Stimulated activated CD4-positive, alpha-beta T cell treated with anti-CD3 and anti-CD28 coated beads, Interleukin-1b, Interleukin-23, amount 100 ng/mL, for 1 hour (primary cell): ENCODE data around the gene AUTS2.

Experiments
- DNase-seq, 2 donors: peaks; one replicate each; pipeline ENCODE4 v3.0.0-alpha.2; 2020; ENCODE audit warnings: low read depth in 2 of 2

Gene AUTS2

DNA sequence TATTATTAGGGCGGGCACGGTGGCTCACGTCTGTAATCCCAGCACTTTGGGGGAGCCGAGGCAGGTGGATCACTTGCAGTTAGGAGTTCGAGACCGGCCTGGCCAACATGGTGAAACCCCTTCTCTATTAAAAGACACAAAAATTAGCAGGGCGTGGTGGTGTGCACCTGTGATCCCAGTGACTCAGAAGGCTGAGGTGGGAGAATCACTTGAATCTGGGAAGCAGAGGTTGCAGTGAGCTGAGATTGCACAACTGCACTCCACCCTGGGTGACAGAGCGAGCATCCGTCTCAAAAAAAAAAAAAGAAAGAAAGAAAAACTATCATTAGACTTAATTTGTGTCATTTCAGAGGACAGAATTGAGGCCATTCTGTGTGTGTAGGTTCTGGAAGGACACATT, 780.9 kb downstream of the AUTS2 start:
- DNase-seq = no peak

DNA sequence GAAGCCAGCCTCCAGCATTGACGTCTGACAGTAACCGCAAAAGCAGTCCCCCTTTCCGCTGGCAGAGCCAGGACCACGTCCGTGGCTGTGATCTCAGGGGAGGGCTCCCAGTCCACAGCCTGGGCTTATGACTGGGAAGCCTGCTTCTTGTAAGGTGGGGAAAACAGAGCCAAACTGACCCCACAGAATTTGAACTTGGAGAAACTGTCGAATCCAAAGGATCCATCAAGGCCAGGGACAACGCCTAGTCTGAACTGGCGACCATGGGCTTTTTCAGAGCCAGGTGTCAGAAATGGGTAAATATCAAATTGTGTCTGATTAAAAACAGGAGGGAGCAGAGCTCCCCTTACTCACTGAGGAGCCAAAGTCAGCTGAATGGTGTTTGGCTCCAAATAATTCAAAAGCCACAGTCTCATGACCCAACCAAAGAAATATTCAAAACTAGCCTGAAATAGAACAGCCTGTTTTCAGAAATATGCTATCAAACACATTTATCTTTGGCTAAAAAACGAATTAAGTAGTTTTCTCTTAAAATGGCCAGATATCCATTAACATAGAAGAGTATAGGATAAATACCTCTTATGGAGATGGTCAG, 782.2 kb downstream of the AUTS2 start:
- DNase-seq = no peak

DNA sequence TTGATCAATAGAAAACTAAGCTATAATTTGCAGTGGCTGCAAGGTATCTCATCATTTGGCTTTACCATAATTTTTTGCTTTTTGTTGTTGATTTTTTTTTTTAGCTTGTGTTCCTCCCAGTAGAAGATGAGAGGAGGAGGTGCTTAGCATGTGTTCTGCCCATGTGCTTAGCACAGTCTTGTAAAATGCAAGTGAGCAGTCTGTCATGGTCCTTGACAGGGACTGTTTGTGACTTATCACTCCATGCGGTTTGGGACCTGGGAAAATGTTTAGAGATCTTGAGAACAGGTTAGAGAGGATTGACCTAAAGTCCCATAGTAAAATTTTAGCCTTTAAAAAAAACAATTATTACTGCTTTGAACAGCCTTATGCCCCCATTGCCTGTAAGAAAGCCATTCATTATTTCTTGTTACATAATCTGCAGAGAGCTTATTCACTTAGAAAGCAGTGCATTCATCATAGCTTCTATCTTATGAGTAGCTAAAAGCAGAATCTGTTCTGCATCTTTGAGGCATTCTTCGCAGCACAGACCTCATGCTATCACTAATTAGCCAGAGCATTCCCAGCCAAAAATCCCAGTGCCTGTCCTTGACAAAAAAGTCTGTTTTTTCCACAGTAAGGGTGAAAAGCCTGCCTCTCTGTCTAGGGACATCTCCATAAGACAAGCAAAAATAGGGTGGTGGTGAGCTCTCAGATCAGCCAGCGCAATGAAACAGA, 784.9 kb downstream of the AUTS2 start:
- DNase-seq = no peak

DNA sequence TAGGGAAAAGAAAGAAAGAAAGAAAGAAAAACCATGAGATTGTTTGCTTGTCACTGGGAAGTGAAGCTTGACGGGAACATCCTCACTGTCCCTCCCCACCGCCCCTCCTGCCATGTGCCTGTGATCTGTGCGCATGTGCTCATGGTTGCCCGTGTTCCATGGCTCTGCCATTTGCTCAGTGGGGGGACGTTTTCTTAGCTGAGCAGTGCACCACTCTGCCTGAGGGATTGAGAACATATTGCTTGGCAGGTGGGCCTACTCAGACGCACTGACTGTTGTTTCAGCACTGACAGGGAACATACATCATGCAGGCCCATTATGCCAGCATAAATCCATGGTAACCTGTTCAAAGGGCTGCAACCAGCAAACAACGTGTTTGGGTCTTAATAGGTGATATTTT, 785.7 kb downstream of the AUTS2 start:
- no peak for DNase-seq

DNA sequence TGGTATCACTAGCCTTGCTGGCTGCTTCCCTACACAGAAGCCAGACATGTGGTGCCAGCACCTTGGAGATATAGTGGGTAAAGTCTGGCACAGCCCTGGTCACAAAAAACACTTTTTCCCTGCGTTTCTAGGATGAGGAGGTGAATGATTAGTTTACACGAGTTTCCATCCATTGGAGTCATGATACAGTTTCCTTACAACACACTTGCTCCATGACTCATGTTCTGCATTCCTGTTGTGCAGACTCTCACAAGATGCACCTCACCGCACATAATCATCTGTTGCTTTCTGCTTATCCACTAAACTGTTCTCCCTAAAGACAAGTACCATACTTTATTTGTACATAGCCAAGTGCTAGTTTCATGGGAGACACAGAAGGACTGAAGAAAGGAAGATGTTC, 786.6 kb downstream of the AUTS2 start:
- no peak for DNase-seq

DNA sequence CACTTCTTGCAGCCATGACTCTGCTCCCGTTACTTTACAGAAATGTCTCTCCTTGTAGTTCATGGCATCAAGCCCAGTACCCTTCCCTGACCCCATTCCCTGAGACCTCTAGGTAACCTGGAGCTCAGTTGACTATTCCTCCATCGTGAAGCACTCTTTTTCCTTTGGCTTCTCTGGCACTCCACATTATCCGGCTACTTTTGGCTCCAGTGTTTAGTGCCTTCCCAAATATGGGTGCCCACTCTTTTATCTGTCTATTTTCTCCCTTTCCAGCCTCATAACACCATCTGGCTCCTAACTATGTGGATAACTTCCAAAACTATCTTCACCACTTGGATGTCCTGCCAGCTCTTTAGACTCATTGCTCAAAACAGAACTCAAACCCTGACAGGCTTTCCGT, 788.9 kb downstream of the AUTS2 start:
- DNase-seq = no peak

DNA sequence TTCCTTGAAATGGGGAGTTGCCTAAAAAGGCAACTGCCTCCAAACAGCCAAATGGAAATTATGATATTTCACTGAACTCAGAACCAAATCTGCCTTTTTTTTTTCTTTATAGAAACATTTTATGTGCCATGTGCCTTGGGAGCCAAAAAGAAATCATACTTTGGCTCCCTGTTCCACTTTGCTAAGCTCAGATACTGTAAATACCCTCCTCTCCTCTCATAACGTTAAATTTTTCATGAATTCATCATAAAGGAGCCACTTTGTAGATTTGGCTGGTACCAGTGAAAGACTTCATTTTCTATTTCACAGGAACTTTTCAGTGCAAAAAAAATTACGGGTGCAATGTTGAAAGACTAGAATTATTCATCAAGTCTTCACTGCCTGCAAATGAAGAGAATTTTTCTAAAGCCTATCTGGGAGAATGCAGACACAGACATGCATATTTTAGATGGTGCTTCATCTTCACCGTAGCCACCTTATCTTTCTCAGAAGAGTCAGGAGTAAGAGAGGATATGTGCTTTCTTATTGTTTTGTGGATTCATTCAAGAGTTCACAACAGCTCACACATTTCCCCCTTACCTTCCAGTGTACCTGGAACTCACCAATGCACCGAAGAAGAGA, 791.4 kb downstream of the AUTS2 start:
- no peak for DNase-seq

DNA sequence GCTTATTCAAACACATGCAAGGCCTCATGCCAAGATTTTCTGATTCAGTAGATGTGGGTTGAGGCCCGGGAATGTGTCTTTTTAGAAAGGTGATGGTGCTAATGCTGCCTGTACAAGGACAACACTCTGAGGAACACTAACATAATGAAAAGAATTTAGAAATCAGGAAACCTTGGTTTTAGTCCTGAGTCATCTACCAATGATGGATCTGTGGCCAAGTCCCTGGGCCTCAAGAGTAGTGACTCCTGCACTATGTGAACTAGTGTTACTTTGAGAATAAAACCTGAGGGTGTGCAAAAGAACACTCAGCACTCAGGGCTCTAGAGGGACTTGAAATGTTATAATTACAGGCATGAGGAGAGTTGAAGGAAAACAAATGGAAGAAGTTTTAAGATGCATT, 792.0 kb downstream of the AUTS2 start:
- DNase-seq = no peak

DNA sequence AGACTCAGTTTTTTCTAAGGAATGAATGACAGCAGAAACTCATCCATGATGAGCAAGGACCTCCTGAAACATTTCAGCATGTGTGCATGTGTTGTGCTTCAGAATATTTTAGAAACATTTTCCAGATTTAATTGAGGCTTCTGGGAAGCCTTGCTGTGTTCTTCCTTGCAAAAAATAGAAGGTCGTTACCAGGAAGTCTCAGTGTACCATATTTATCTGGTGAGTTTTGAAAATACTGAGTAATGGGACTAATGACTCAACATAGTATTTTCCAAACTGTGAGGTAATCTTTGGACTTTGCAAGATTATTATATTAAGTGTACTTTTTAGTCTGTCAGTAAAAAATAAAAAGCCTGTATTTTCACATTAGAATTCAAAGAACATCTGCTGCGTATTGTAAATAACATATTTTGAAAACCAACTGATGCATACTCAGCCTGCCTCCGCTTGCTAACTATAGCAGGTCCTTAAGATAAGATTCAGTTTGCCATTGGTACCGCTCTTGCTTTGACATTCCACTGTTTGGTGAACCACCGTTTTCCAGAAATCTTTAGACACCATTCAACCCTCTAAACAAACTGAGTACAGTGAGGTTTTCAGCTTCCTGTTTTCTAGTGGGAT, 794.1 kb downstream of the AUTS2 start:
- no peak for DNase-seq

DNA sequence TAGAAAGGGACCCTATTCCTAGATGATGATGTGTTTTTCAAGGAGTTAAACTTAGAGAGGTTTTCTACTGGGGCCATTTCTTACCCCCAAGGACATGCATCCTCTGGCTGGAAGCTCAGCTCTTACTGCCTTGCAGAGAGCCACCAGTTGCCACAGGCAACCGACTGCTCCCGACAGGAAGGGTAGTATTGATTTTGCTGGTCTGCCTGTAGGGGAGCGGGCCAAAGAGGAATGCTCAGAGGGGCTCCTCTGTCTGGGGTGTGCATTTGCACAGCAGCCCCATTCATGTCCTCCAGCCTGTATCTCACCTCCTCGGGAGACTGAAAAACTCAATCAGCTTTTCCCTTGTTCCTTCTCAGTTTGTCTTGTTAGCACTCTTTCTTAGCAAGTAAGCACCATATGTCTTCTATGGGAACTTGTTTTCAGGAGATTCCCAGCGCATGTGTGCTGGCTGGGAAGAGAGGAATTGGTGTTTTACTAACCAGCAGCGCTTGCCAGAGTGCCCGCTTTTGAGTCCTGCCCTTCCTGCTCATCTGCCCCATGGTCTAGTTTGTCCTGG, 794.7 kb downstream of the AUTS2 start:
- no peak for DNase-seq

DNA sequence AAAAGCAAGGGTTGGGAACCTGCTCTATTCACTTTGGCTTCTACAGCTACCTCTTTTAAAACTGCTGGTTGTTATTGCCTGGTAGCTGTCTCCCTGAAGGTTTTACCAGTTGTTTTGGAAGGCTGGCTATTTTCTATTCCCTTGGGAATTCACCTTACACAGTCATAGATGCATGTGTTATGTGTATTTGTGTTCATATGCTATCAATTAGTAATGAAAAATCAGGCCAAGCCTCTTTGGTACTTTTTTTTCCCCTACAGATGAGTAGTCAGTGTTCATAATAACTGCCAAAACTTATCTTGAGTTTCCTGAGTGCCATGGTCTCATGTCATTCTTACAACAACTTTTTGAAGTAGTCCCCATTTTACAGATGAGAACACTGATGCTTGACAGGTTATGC, 795.7 kb downstream of the AUTS2 start:
- no peak for DNase-seq

DNA sequence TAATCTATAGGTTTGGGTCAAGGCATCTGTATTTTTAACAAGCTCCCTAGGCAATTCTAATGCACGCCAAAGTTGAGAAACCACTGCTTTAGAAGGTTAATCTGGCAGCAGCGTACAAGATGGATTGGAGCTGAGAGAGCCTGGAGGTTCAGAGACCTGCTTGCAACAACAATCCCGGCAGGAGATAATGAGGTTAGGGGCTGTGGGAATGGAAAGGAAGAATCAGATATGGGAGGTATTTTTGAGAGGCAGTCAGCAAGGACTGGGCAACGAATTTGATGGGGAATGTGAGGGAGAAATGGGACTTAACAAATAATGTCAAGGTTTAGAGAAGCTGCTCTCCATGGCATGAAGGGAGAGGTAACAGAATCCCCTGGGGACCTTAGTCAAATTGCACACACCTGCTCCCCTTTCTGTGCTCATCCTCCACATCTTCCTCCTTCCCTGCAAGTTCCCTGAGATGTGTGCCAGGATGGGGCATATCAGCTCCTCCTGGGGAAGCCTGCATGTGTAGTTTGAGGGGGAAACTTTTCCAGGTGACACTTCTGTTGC, 802.6 kb downstream of the AUTS2 start:
- no peak for DNase-seq

DNA sequence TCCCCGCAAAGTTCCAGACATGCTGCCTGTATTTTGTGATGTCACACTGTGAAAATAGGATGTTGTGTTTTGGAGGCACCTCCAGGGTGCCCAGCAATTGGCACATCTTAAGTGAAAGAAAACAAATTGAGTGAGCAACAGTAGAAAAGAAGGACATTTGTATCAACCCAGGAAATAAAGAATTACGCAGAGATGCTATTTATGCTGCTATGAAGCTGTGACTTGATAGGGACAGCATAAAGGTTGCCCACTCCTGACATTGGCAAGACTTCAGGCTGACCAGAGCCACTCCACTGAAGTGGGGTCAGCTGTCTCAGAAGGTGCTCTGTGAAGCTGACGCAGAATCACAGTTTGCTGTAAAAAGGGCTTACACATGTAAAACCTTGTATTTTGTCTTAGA, 803.8 kb downstream of the AUTS2 start:
- DNase-seq = no peak

DNA sequence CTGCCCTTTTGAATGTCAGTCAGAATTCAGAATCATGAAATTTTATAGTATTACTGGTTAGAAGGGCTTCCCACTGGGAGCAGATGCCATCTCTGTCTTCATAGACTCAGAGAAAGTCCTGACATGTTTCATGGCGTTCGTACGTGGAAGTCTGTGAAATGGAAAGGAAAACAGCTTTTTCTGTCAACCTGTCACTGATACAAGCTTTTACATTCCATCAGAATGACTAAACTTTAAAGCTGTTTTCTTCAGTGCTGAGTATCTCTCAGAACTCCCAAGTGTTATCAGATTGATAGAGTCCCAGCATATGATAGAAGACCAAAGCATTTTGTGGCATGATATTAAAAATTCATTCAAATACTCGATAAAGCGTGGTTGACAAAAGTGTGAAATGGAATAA, 807.0 kb downstream of the AUTS2 start:
- DNase-seq = no peak

DNA sequence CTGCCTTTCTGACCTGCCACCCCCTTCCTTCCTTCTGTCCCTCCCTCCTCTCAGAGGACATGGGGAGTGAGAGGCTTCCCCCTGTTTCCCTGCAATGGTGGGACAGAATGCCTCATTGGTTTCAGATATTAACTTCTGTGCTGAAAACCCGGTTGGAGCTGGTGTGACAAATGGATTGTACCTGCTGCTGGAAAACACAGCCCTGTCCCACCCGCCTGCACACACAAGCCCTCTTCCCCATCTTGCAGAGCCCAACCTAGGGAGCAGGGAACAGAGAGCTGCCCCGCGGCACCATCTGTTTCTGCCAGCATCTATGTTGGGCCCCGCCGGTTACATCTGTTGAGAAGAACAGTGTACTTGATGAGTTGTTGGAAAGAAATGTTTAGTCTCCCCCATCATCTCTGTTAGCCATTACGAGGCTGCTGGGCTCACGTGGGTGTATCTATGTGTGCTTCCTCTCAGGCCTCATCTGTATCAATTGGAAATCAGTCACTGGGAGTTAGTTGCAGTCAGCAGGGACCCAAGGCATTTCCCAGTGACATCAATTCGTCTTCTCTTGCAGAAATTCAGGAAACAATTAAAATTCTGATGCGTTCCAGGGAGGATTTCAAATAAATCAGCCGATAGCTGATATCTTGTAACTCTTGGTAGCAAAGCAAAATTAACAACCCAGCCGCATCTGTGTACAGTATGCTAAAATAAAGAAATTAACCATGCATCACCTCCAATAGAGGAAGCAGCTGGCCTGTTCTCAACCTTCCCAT, 808.1 kb downstream of the AUTS2 start:
- no peak for DNase-seq

DNA sequence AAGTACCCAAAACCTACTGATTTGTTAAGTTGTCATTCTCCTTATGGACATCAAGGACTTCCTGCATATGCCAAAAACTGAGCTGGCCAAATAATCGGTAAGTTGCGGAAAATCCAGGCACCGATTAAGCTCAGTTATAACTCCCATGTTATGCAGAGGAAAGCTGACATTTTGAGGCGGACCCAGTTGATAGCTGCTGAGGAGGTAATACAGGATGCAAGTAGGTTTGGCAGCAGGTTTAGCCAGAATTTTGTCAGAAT, 808.6 kb downstream of the AUTS2 start:
- DNase-seq = no peak

DNA sequence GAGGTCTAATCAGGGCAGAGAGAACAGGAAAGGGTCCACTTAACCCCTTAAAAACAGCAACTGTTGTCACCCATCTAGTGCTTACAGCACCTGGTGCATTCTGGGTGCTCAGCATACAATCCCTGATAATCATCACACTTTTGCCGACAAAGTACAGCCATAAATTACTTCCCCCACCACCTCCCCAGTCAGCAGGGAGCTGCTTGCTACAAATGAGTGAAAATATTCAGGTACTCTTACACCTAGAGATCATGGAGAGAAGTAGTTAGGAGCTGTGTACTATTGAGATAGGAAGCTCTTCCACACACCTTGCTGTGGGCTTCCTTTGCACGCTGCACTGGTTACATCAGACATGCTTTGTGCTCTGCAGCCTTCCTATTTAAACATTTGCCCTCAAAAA, 810.2 kb downstream of the AUTS2 start:
- no peak for DNase-seq

DNA sequence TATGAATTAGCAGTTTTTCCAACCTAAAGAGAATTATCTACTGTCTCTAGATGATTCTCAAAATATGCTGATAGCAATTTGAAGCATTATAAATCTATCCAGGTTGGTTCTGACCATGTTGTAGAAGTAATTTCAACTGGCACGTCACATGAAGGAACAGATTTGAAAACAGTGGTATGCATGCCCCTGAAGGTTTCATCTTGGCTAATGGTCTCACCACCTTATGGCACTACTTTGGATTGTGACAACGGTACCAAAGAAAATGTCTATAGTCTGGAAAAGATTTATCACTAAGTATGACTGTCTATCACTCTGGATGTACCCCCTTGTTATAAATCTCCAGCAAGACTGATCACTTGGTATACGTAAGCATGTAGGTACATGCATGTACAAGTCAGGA, 810.6 kb downstream of the AUTS2 start:
- no peak for DNase-seq

DNA sequence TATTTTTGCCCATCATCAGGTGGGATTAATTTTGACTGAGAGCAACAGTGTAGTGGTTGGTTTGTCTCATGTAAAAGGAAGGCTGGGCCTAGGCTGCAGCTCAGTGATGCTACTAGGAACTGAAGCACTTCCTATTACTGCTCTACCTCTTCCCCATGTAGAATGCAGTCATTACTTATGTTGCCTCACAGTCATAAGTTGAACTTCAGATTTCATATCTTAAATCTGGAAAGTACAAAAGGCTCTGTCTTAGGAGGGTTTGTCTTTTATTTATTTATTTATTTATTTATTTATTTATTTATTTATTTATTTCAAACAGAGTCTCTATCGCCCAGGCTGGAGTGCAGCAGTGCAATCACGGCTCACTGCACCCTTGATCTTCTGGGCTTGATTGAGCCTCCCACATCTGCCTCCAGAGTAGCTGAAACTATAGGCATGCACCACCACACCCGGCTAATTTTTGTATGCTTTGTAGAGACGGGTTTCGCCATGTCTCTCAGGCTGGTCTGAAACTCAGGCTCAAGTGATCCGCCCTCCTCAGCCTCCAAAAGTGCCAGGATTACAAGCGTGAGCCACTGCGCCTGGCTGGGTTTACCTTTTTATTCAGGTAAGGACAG, 812.0 kb downstream of the AUTS2 start:
- no peak for DNase-seq

DNA sequence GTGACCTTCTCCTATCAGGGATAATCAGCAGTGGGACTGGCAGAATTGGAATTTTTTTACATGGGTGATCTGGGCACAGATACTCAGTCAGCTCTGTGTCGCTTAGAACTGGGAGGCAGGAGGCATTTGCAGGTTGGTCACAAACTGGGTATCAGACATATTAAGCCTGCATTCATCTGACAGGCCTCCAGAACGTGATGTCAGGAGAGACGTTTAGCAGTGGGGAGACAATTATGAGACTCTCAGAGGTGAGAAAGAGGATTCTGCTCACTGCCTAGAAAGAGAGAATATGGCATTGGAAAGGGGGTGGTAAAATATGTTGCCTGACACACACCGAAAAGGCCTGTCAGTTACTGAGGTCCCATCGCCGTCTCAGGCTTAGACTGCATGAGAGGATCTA, 816.1 kb downstream of the AUTS2 start:
- DNase-seq = no peak

DNA sequence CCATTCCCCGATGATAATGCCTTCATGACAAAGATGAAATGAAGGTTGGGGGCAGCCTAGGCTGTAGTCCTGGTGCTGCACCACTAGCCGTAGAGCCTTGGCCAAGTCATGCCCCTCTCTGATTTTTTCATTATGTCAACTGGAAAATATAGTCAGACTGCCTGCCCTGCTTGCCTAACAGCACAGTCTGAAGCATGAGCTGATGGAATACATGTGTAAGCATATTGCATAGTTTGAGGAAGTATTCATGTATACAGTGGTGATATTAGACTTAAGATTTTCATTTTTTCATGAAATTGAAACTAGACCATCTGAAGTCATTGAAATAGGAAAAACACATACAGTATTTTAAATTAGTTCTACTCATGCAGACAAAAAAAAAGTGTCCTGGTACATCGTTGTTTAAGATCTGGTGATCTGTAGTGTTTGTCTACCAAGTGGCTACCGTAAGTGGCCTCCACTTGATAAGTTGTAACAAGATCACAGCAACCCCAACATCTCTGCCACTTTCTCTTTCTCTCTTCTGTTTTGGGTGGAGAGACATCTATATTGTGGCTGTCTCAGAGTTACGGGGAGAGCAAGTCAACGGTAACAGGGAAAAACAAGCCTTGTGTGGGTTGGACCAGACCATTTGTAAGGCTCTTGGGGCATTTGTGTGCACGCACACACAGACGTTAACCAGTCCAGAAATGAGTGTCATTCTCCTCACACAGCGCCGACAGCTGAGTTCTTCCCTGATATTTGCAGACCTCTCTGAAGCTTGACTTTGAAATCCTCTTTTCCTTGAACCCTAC, 817.1 kb downstream of the AUTS2 start:
- DNase-seq = no peak
